ENCODE data around the gene ZNF782. TPM values are rescaled to one million over a fixed set of nuclear protein-coding genes. Genes with fewer than 3 reads are reported as not detected.

The ZNF782 gene
- total RNA-seq, 4 donors from 2014 or later, result 14.3 to 32.1 (median 19.6) TPM

- intact Hi-C loops (cut with DNase I), result loop anchor here (5.0 kb wide), 1 partner anchor 543 kb away; no protein-coding TSS in a partner anchor
- H3K27me3 ChIP-seq, result no peaks in the 10 kb centered on the region
- WGBS, 2 donors, result 15 to 17% methylated on average over 16 of the region's 16 CpGs
These were observed 448 bp upstream of the ZNF782 start for GRCh38 chr9:96854651-96855273.

DNA sequence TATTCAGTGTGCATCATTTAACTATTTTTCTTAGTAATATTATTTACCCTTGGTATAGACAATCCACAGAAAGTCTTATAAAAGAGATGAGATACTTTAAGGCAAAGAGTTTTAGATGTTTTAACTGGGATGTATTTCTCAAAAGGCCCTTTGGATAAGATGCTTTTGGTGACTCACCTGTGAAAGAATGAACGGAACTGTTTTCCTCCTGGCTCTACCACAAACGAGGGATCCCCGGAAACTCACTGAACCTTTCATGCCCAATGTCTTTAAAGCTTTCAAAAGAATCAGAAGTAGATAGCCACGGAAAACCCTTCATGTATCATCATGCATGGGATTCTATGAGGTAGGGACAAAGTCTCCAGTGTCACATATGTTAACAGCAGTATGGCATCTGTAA lies 1.6 kb downstream of the ZNF782 start:
- WGBS, 2 donors, result 81 to 87% methylated on average over 4 of the region's 4 CpGs
- Histone ChIP-seq H3K4me1 (peaks cover 19 to 21% of the 10 kb centered on the region in 2 donors), H3K4me3 (replicated peaks in 1 of 3) (no peak overlapping the region), H3K27ac (no peak overlapping the region), H3K36me3 (no peaks in the 10 kb centered on the region), H3K9me3 (no peaks in the 10 kb centered on the region), H3K27me3 (no peaks in the 10 kb centered on the region)
- intact Hi-C loops (cut with DNase I), result no loop called here
- TF ChIP-seq, protein P1, sequence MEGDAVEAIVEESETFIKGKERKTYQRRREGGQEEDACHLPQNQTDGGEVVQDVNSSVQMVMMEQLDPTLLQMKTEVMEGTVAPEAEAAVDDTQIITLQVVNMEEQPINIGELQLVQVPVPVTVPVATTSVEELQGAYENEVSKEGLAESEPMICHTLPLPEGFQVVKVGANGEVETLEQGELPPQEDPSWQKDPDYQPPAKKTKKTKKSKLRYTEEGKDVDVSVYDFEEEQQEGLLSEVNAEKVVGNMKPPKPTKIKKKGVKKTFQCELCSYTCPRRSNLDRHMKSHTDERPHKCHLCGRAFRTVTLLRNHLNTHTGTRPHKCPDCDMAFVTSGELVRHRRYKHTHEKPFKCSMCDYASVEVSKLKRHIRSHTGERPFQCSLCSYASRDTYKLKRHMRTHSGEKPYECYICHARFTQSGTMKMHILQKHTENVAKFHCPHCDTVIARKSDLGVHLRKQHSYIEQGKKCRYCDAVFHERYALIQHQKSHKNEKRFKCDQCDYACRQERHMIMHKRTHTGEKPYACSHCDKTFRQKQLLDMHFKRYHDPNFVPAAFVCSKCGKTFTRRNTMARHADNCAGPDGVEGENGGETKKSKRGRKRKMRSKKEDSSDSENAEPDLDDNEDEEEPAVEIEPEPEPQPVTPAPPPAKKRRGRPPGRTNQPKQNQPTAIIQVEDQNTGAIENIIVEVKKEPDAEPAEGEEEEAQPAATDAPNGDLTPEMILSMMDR (IDR thresholded peaks at IDR 0.05), result no peak
- TF ChIP-seq POLR2A (IDR thresholded peaks at IDR 0.05), result no peak
- DNase-seq, result no peak

More at GRCh38 chr9:96854651-96855273, 448 bp upstream of the ZNF782 start:
- Histone ChIP-seq H3K9me3 (no peaks in the 10 kb centered on the region), H3K4me3 (replicated peaks in 1 of 3) (peak overlapping the region in 2 of 3 donors; percentile 70 to 71), H3K36me3 (no peaks in the 10 kb centered on the region), H3K4me1 (peaks cover 21 to 34% of the 10 kb centered on the region in 2 donors), H3K27ac (peak overlapping the region in 2 of 3 donors; percentile 48 to 72)
- DNase-seq, result no peak
- no peak for TF ChIP-seq POLR2A (IDR thresholded peaks at IDR 0.05)
- TF ChIP-seq, protein P1 (IDR thresholded peaks at IDR 0.05), result no peak

- Histone ChIP-seq H3K4me3 (replicated peaks in 1 of 3) (no peak overlapping the region), H3K9me3 (no peaks in the 10 kb centered on the region), H3K27ac (no peak overlapping the region), H3K36me3 (no peaks in the 10 kb centered on the region), H3K4me1 (no peaks in the 10 kb centered on the region), H3K27me3 (no peaks in the 10 kb centered on the region)
- intact Hi-C loops (cut with DNase I), result no loop called here
- TF ChIP-seq POLR2A (IDR thresholded peaks at IDR 0.05), result no peak
- TF ChIP-seq, protein P1 (IDR thresholded peaks at IDR 0.05), result no peak
- WGBS, 2 donors, result 77% methylated on average over 2 of the region's 2 CpGs
- DNase-seq, result no peak
These were observed 10.3 kb downstream of the ZNF782 start for GRCh38 chr9:96844040-96844439.

DNA sequence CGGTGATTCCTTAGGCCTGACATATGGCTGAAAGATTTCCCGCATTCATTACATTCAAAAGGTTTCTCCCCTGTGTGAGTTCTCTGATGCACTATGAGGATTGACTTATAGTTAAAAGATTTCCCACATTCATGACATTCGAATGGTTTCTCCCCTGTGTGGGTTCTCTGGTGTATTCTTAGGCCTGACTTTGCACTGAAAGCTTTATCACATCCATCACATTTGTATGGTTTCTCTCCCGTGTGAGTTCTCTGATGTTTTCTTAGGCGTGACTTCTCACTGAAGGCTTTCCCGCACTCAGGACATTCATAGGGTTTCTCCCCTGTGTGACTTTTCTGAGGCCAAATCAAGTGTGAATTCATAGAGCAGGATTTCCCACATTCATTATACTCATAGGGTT lies 35.8 kb downstream of the ZNF782 start:
- 97 to 98% methylated on average over 6 of the region's 6 CpGs for WGBS, 2 donors
- intact Hi-C loops (cut with DNase I), result loop anchor here (5.0 kb wide), 1 partner anchor 61 kb away; no protein-coding TSS in a partner anchor
- no peaks in the 10 kb centered on the region for H3K27me3 ChIP-seq
- no peak for TF ChIP-seq POLR2A (IDR thresholded peaks at IDR 0.05)
- TF ChIP-seq, protein P1 (IDR thresholded peaks at IDR 0.05), result no peak
- H3K4me1 ChIP-seq, result no peaks in the 10 kb centered on the region
- H3K9me3 ChIP-seq, result peaks cover 13% of the 10 kb centered on the region
- no peak overlapping the region for H3K27ac ChIP-seq
- H3K4me3 ChIP-seq (replicated peaks in 1 of 3), result no peak overlapping the region
- DNase-seq, result no peak
- peaks cover 32 to 40% of the 10 kb centered on the region in 2 donors for H3K36me3 ChIP-seq

DNA sequence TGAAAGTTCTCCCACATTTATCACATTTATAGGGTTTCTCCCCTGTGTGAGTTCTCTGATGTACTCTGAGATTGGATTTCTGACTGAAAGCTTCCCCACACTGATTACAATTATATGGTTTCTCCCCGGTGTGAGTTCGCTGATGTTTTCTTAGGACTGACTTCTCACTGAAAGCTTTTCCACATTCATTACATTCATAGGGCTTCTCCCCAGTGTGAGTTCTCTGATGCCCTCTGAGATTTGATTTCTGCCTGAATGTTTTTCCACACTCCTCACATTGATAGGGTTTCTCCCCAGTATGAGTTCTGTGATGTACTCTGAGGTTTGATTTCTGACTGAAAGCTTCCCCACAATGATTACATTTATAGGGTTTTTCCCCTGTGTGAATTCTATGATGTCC lies 36.3 kb downstream of the ZNF782 start:
- peaks cover 13% of the 10 kb centered on the region for H3K9me3 ChIP-seq
- H3K27ac ChIP-seq, result no peak overlapping the region
- H3K4me1 ChIP-seq, result no peaks in the 10 kb centered on the region
- no peak for DNase-seq
- peaks cover 26 to 34% of the 10 kb centered on the region in 2 donors for H3K36me3 ChIP-seq
- H3K4me3 ChIP-seq (replicated peaks in 1 of 3), result no peak overlapping the region
- 93 to 95% methylated on average over 2 of the region's 2 CpGs for WGBS, 2 donors
- TF ChIP-seq, protein P1 (IDR thresholded peaks at IDR 0.05), result no peak
- TF ChIP-seq POLR2A (IDR thresholded peaks at IDR 0.05), result no peak
- intact Hi-C loops (cut with DNase I), result loop anchor here (5.0 kb wide), 1 partner anchor 61 kb away; no protein-coding TSS in a partner anchor
- H3K27me3 ChIP-seq, result no peaks in the 10 kb centered on the region

Measured in thyroid gland (tissue), 4 donors.